Glomerular visceral epithelial cell (primary cell): ENCODE measurements around the gene ETV6.

Experiments
- DNase-seq: peaks from one replicate; pipeline ENCODE4 v3.0.0-alpha.2; 2016; ENCODE audit errors: extremely low spot score

Gene ETV6

GRCh38 chr12:11856971-11857370 is 207.5 kb downstream of the ETV6 start:
- DNase-seq, result no peak

- DNase-seq, result no peak
Measured at GRCh38 chr12:11859705-11860425, 210.4 kb downstream of the ETV6 start.

- no peak for DNase-seq
Measured at GRCh38 chr12:11861155-11861863, 211.8 kb downstream of the ETV6 start.

- DNase-seq, result no peak
Measured at GRCh38 chr12:11861864-11862600, 212.6 kb downstream of the ETV6 start.

GRCh38 chr12:11862798-11863197 is 213.3 kb downstream of the ETV6 start:
- DNase-seq, result peak; percentile 83

- no peak for DNase-seq
Measured at GRCh38 chr12:11863478-11863906, 214.0 kb downstream of the ETV6 start.

- DNase-seq, result no peak
Measured at GRCh38 chr12:11863988-11864387, 214.5 kb downstream of the ETV6 start.

- DNase-seq, result no peak
Measured at GRCh38 chr12:11865824-11866223, 216.3 kb downstream of the ETV6 start.

- DNase-seq, result no peak
Measured at GRCh38 chr12:11868027-11868426, 218.6 kb downstream of the ETV6 start.

- DNase-seq, result no peak
Measured at GRCh38 chr12:11869406-11869805, 219.9 kb downstream of the ETV6 start.

- no peak for DNase-seq
Measured at GRCh38 chr12:11870041-11870451, 220.6 kb downstream of the ETV6 start.

- DNase-seq, result no peak
Measured at GRCh38 chr12:11872055-11872454, 222.6 kb downstream of the ETV6 start.

- DNase-seq, result peak; percentile 21
Measured at GRCh38 chr12:11875414-11875935, 226.0 kb downstream of the ETV6 start.

- no peak for DNase-seq
Measured at GRCh38 chr12:11876307-11876706, 226.8 kb downstream of the ETV6 start.

GRCh38 chr12:11877102-11877826 is 227.8 kb downstream of the ETV6 start:
- DNase-seq, result no peak

- DNase-seq, result peak; percentile 74
Measured at GRCh38 chr12:11877869-11878780, 228.7 kb downstream of the ETV6 start.

- peak; percentile 49 for DNase-seq
Measured at GRCh38 chr12:11879306-11879705, 229.8 kb downstream of the ETV6 start.

GRCh38 chr12:11880381-11880780 is 230.9 kb downstream of the ETV6 start:
- DNase-seq, result no peak

- DNase-seq, result no peak
Measured at GRCh38 chr12:11881835-11882234, 232.4 kb downstream of the ETV6 start.

GRCh38 chr12:11882301-11883019 is 233.0 kb downstream of the ETV6 start:
- DNase-seq, result peak; percentile 57
